Fibroblast of skin of left biceps (primary cell): ENCODE measurements around the gene CNTN3.
A peak's percentile ranks its signal among the peaks of the same experiment; 100 is the strongest.

Experiments
- DNase-seq, 2 experiments: peaks; one replicate each; pipeline ENCODE4 v3.0.0-alpha.2; 2013; ENCODE audit warnings: low read depth in 2 of 2

The CNTN3 gene

DNA sequence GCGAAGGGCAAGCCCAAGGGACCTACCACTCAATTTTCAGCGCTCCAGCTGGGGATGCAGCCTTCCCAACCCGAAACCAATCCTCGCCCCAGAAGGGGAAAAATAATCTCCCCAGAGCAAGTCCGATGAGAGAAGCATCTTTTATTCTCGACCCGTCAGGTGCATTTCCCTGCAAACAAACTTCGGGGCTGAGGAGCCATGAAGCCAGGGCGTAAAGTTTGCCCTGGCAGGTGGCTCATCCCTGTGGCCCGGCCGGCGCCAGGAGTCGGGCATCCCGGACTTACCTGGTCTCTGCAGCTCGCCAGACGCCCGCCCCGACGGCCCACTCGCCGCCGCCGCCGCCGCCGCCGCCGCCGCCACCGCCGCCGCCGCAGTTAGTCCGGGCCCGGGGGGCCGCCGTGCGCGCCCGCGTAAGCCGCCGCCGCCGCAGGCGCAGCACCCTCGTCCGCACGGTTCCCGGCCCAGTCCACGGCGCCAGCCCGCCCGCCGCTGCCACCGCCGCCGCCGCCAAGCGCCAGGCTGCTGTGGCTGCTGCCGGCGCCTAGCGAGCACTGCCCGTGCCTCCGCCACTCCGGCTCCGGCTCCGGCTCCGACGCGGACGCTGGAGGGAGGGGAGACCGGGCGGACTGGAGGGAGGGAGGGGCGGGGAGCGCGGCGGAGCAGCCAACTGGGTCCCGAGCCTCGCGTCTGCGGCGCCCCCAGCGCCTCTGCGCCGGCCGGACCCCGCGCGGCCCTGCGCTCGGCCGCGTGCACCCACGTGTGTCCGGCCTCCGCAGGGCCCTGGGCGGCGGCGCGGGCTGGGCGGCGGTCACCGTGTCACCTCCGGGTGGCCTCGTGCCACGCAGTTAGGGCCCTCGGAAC lies at the start of gene CNTN3:
TSS of gene CNTN3 (minus strand) at position 553 of the 861 bp plus-strand sequence. CDS start 93,547 bp downstream, outside the sequence.
- no peak for DNase-seq

DNA sequence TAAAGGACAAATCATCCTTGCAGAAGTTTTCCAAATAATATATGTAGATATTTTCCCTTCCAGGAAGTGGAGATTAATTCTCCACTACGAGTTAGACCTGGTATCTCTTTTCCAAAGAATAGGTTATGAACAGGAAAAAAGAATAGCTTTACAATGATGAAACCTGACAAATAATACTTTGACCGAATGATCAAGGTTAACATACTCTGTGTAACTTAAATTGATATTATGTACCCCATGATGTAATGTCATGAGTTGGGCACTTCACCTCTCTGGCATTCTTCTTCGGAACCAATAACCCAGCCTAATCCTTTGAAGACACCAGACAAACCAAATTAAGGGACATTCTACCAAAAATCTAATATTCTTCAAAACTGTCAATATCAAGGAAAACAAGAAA lies 48.7 kb upstream of the CNTN3 start:
- no peak for DNase-seq

DNA sequence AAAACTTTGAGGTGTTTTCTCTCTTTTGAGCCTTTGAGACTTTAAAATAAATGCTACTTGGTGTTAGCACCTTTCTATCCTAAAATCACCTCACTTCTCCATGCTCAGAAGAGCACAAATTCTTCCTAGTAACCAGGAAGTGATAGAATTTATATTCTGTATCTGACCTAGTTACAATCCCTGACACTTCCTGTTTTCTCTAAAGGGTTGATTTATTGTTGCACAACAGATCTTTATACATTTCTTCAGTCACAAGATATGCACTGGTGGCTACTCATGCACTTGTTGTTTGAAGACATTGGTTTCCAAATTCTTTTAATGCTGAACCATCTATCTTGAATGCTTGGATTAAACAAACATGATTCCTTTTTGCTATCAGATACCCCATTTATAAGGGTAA lies 47.2 kb upstream of the CNTN3 start:
- no peak for DNase-seq

DNA sequence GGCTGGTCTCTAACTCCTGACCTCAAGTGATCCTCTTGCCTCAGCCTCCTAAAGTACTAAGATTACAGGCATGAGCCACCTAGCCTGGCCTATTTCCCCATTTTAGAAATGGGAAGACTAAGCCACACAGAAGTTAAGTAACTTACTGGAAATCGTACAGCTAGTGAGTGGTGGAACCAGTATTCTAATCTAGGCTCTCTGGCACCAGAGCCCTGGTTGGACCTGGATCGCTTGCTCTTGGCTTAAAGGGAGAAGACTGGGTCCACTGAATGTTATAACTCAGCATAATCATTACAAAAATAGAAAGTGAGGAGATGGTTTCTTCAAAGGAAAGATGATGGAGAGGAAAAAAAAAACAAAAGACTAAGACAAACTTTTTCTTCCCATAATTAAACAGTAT lies 37.4 kb upstream of the CNTN3 start:
- DNase-seq = no peak

DNA sequence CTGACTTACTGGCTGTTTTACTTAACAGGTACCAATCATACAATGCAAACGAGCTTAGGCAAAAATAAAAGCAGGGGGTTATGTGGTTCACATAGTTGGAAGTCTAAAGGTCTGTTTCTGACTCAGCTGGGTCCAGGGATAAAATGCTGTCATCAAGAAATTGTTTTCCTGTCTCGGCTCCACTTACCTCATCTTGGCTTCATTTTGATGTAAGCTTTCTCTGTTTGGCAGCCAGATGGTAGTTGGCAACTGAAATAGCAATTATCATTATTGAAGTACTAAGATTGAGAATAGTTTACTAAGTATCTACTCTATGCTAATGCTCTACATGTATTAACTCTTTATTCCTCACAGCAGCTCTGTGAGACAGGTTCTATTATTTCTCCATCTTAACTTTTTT lies 36.8 kb upstream of the CNTN3 start:
- DNase-seq = no peak

DNA sequence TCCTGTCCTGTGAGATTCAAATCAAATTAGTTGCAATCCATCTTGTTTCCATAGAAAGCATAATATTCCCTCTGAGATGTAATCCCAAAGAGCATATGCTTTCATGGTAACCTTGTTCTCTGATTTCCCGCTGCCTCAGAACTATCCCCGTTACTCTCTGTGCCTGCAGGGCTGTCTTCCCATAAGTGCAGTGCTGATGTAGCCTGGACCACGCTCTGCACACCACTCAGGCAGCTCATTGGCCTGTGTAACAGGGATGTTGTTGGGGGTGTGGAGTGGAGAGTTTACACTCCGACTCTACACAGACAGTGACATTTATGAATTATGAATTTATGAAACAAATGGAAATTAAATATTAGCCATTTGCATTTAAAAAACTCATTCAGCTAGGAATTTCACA lies 33.6 kb upstream of the CNTN3 start:
- no peak for DNase-seq

DNA sequence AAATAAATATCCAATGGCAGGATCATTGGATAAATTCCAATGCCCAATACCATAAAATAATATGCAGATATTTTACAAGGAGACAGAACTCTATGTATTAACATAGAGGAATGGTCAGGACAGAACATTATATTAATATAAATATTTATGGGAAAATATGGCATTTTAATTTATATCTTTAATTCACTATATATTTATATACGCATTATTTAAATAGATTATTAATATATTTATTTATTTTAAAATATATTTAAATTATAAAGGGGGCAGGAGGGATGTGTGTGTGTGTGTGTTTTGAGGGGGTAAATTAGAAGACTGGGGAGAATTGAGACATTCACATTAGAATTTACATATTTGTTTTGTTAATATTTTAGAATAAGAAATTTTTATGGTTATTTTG lies 31.6 kb upstream of the CNTN3 start:
- no peak for DNase-seq

DNA sequence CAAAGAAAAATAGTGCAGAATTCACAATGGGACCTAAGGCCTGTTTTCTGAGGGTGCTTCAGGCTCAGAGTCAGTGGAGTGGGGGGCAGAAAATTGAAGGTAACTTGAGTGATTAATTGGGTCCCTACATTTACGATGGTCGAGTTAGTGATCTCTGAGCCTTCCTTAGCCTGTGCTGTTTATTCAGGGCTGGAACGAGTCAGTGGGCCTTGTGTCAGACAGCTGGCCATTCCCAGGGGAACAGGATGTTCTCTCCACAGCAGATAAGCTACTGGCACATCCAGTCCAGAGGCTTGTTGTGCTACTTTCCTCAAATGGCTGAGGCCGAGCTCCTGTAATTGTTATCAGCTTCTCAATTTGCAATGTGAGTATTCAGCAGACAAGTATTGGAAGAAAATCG lies 29.2 kb upstream of the CNTN3 start:
- DNase-seq = no peak

DNA sequence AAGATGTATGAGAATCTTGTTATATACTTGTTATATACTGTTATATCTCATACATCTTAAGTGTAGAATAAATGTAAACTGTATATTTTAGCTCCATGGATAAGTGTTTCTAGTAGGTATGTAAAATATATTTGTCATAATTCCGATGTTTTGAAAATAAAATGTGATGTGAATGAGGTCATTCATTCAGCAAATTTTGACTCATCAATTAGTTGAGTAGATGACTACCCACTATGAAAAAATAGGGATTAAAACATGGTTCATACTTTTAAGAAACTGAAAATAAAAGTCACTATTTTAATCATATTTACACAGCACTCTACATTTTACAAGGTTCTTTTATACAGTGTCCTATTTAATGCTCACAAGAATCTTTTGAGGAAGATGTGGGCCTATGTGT lies 28.4 kb upstream of the CNTN3 start:
- DNase-seq = no peak

DNA sequence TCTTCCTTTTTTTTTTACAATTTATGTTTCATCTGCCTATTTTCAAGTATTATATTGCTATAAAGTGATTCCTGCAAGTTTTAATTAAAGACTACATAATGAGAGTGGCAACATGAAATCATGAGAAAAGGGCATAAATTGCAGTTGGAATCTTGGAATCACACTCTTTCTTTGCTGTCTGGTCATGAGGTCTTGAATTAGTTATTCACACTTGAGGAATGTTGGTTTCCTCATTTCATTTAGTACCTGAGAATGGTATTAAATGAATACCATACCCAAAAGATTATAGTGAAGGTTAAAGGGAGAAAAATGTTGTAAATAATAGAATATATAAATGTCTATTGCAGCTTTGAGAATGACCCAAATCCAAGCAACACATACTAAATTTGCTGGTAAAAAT lies 25.8 kb upstream of the CNTN3 start:
- no peak for DNase-seq

DNA sequence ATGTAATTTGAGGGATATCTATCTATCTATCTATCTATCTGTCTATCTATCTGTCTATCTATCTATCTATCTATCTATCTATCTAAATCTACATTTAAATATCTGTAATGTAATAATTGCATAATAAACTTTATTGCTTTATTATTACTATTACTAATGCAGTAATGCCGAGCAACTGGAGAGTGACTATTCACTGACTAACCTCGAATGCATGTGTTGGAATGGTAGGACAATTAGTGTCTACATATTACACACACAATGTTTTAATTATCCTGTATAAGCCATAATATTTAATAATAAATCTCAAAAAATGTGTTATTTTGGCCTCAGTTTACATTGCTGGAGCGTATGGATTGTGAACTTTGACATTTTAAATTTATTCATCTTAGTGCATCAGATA lies 25.2 kb upstream of the CNTN3 start:
- DNase-seq = no peak

DNA sequence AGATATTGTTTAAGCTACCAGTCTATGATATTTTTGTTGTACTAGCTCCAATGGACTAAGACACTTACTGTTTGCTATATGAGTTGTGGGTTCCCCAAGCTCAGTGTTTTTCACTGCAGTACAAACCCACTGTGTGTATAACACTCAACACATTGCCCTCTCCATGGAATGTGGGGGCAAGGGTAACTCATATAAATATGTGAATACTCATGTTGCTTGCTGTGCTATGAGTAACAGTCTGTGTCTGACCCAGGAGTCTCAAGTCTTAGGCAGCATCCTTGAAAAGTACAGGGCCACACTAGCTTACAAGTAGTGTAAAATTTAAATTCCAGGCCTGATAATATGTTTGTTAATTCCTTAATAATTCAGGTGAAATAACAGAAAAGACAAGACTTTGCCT lies 22.5 kb upstream of the CNTN3 start:
- no peak for DNase-seq

DNA sequence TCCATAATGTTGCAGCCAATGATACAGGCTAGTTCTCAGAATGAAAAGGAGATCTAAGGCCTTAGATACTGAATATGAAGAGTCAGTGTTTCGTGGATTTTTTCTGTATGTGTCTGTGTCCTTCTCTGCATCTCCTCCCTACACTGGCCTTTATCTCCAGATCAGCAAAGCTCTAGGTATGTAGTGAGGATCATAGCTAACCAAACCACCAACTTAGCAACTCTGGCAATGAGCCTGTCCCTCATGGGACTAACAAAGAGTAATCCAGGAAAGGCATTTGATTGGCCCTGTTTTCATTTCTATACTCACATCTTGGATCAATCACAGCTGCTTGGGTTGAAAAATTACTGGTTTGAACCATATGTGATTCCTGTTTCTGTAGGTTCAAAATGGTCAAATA lies 18.6 kb upstream of the CNTN3 start:
- peak; percentile 87 to 88 for DNase-seq

DNA sequence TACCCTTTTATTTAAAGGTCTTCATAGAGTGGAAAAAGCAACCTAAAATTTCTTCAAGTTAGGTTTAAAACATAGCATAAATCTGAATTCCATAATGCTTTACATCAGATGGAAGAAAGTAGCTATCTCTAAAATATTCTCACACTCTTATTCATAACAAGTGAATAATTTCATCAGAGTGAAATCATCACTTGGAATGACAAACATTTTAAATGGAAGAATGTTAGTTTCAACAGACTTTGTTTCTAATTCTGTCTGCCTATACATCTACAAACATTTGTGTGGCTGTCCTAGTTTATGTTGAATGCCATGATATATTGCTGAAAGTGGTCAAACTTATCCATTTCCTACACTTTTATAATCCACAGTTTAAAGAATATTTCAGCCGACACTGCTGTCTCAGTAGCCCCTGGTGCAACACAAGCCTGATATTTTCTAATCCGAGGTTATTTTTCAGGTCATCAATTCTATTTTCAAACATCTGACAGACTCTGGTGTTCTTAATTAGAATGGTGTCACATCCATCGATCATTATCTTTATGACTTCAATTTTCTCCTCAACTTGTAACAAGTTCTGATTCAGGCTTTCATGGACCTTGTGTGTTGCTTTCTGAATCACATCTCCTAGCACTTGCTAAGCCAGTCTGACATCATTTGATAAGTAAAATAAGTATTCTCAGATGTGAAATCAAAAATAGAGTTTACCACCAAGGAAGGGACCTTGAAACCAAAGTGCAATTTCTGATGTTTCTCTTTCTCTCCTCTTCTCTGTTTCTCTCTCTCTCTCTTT lies 17.1 kb upstream of the CNTN3 start:
- DNase-seq = no peak

DNA sequence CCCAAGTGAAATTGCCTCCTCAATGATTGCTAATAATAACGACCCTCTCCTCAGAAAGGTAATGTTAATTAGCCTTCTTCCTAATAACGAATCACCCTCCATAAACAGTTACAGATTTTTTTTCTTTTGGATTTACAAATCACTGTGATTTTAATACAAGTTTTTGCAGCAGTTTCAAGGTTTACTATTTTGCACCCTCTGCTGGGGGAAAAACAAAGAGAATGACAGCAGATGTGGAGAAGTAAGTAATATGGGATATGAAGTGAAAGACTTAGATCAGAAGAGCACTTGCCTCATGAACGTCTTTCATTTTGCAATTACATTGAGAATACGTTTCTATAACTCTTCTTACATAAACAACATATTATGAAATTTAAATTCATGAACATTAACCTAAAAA lies 16.1 kb upstream of the CNTN3 start:
- no peak for DNase-seq

DNA sequence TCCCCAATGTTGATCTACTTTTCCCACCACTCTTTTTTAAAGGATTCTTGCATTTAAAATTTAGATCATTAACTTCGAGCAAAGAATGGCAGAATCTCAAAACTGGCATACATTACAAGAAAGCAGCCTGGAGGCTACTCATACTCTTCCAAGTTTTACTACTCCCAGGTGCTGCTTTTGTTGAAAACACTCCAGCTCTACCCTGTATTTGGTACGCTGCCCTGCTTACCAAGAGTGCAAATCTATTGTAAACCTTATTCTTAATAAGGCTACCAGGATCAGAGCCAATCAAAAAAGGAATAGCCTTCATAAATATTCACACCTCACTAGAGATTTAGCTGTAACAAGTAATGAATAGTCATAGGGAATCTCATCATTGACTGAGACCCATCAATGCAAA lies 11.6 kb upstream of the CNTN3 start:
- DNase-seq = no peak

DNA sequence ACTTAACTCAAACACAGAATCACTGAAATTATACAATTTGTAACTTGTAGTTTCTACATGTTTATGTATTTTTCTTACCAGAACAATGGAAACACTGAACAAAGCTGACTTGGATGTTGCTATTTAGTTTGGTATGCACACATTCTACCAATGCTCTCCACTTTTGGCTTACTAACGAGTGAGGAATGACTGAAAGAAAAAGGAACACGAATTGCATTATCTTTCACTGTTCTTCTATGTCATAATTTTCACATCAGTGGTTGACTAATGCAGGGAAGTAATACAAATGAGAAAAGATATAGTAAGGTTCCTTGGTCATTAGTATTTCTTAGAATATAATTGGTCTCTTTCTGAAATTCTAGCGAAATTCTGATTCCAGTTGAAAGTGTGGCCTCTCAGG lies 9.8 kb upstream of the CNTN3 start:
- peak; percentile 61 to 71 for DNase-seq

DNA sequence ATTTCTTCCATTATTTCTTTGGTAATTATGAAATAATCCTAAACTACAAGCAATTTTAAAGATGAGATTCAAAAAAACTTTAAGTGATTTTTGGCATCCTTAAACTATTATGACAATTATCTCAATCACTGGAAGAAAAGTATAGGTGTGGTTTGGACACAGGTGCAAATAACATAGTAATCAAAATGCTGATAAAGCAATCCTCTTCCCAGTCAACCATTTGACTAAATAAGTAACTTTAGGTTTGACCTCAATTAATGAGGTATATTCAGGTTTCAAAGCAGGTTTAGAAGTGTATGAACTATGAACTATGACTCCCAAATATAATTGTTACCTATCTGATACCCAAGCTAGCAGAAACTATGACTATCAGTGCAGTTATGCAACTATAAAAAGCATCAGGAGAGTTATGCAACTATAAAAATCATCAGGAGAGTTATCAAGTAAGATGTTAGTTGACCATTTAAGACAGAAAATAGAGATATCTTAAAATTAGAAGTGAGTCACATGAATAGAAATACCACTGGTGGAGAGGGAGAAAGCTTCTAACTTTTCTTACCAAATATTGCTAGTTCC lies 8.9 kb upstream of the CNTN3 start:
- DNase-seq = no peak

DNA sequence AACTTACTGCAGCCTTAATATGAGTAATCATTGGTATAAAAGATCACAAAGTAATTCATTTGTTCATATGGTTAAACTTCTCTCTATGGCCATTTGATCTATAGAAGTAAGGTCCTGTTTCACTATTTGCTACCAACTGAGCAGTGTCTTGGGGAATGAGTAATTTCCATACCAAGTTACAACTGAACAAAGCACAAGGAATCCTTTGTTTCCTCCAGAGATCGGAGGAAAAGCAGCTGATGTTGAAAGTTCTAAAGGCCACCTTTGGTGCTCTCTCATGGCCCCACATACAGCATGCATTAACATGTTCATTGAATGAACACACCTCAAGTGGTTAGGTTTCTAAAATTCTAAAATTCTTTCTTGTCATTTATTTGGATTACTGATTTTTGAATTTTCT lies 7.1 kb upstream of the CNTN3 start:
- no peak for DNase-seq

DNA sequence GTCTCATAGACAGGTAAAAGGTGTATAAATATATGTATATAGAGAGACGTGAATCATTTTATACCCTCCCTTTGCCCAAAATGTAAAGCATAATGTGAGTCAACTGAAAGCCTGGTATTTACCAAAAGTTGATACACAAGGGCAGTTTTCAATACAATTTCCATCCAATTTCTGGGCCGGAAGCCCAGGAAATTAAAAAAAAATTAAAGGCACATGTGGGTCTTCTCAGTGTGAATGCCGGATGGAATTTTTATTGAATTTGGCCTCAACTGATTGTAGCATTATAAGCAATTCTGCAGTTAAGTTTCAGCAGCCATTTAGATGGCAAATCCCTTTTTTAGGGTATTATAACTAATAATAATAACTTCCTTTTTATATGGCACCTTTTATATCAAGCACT lies 3.3 kb upstream of the CNTN3 start:
- DNase-seq = peak; percentile 42 to 49

DNA sequence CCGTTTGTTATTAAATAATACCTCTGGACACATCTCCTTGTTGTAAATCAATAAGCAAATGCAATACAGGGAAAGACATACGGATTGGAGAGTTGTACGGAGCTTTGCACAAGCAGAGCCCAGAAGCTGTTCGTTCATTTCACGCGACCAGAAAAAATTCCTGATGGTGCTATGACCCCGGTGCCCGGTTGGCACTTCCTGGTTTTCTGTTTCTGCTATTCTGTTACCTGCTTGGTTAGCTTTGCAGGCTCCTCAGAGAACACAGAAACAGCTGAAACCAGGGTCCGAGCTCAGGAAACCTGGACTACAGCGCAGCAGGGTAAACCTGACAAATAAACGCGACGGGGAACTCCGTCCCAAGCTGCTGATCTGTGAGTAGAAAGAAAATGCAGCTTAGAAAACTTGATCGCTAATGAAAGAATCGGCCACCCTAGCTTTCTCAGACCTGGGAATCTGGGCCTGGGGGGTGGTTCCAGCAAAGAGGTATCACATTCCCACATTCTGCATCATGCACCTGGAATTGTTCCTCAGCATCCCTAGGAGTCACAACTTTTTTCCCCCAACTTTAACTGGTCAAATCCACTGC lies 845 bp downstream of the CNTN3 start:
- DNase-seq = no peak

DNA sequence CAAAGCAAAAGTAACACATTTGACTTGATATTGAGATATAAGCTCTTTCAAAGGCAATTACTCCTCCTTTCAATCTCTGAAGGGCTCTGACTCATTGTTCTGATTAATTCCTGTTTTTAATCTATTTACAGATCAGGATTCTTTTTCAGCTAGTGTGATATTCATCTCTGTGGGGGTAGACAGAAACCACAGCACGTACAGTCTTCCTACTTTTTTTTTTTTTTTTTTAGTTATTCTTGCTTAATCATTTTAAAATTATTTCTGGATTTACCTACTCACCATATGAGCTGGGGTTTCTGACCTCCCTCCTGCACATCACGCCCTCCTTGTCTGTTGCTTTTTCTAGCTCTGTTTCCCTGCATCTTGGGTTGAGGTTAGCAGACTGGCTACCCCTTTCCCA lies 1.4 kb downstream of the CNTN3 start:
- DNase-seq = peak in 1 of 2 experiments; percentile 64
